ENCODE results near the gene LEMD2. TPM values are rescaled to one million over a fixed set of nuclear protein-coding genes. Genes with fewer than 3 reads are reported as not detected.

LEMD2 gene
- 30.2 and 31.2 TPM in 2 replicates for total RNA-seq

GRCh38 chr6:33788694-33789549, at the start of gene LEMD2:
Gene LEMD2, minus strand, starts transcription at chr6:33789130. Its CDS starts 14 bp downstream, at chr6:33789116.

GRCh38 chr6:33803571-33804053, 14.7 kb upstream of the LEMD2 start, which contains the start of gene MLN:
Gene MLN, minus strand, starts transcription at chr6:33804003. Its CDS starts 2,840 bp downstream, at chr6:33801163.

GRCh38 chr6:33746651-33747100, 42.3 kb downstream of the LEMD2 start, which contains the start of gene IP6K3:
Gene IP6K3, minus strand, starts transcription at chr6:33746905. Its CDS starts 11,429 bp downstream, at chr6:33735476.

Other genes starting within 250 kb of the LEMD2 start
- 11.5 and 12.7 TPM in 2 replicates for gene BAK1, start 208.9 kb downstream of the LEMD2 start, total RNA-seq
- gene ITPR3, start 167.8 kb downstream of the LEMD2 start, total RNA-seq = 68.0 and 88.5 TPM in 2 replicates
- 19.7 and 20.1 TPM in 2 replicates for gene UQCC2, start 77.4 kb downstream of the LEMD2 start, total RNA-seq
- not detected in 2 replicates for gene IP6K3, start 42.2 kb downstream of the LEMD2 start, total RNA-seq
- gene MLN, start 14.9 kb upstream of the LEMD2 start, total RNA-seq = not detected in 2 replicates